ENCODE results near the gene RAET1G. TPM values are rescaled to one million over a fixed set of nuclear protein-coding genes. Genes with fewer than 3 reads are reported as not detected.

RAET1G gene
- total and polyA plus RNA-seq, 9 of the 15 experiments (the other 6 are each of a cell fraction or from before 2014, with no cell fraction given), result 0.11 TPM; not detected in 8

DNA sequence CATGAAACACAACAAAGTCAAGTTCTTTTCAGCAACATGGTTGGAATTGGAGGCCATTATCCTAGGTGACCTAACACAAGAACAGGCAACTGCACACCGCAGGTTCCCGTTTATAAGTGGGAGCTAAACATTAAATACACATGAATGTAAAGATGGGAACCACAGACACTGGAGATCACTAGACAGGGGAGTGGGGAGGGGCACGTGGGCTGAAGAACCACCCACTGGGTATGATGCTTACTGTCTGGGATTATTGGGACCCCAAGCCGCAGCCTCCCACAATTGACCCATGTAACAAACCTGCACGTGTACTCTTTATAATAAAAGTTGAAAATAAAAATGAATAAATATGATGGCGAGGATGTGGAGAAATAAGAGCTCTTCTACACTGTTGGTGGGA lies 8.6 kb upstream of the RAET1G start:
- FAIRE-seq (no peak), ATAC-seq (no peak), DNase-seq (ENCODE audit: extremely low read depth in 1 of 4, low spot score in 3 of 4) (no peak)
- in situ Hi-C loops (cut with MboI), result loop anchor here (5.0 kb wide), 1 partner anchor 881 kb away; no protein-coding TSS in a partner anchor
- Histone ChIP-seq H3K79me2 (ENCODE audit: control insufficient read depth, insufficient read depth, low read length) (no peaks in the 10 kb centered on the region), H2AFZ (ENCODE audit: low read depth, low read length) (no peak overlapping the region), H3K27ac (ENCODE audit: extremely low read depth, low read depth, low read length) (no peak overlapping the region), H3K4me1 (replicated peaks in 1 of 2; ENCODE audit: control insufficient read depth in 2 of 2, insufficient read depth in 2 of 2, low read length in 2 of 2) (no peaks in the 10 kb centered on the region), H3K9me3 (replicated peaks; ENCODE audit: control insufficient read depth, insufficient read depth, low read depth, low read length) (no peaks in the 10 kb centered on the region), H3K27me3 (ENCODE audit: control insufficient read depth in 2 of 2, insufficient read depth in 2 of 2, low read length in 2 of 2) (peaks cover 18 to 36% of the 10 kb centered on the region in 2 experiments), H3K4me3 (no peak overlapping the region), H3K9me1 (ENCODE audit: control insufficient read depth, insufficient read depth, low read length) (no peaks in the 10 kb centered on the region), H3K4me2 (ENCODE audit: insufficient read depth, low read length) (no peak overlapping the region), H4K20me1 (replicated peaks; ENCODE audit: control insufficient read depth, insufficient read depth, low read length) (no peaks in the 10 kb centered on the region), H3K9ac (ENCODE audit: insufficient read depth in 1 of 2, low read depth in 2 of 2, low read length in 2 of 2) (no peak overlapping the region), H3K36me3 (ENCODE audit: control insufficient read depth, insufficient read depth, low read length) (no peaks in the 10 kb centered on the region)
- no TSS peak for BruUV-seq (replicated peaks)
- intact Hi-C loops (cut with micrococcal nuclease), result loop anchor here (5.0 to 10.0 kb wide), 4 partner anchors 136 to 886 kb away; partner anchors contain the start of gene ULBP3
- ChIA-PET POLR2A (no interaction called here), CTCF (ENCODE audit: low intra/inter-chr PET ratio) (no interaction called here)
- WGBS (ENCODE audit: insufficient coverage, low coverage, missing lambda C conversion rate), result under 1% methylated on average over 6 of the region's 6 CpGs
- TF ChIP-seq TAF9B (IDR thresholded peaks at IDR 0.05; ENCODE audit: partially characterized antibody), result no peak
- TF ChIP-seq MTA3 (IDR thresholded peaks at IDR 0.05; ENCODE audit: borderline replicate concordance), result no peak
- no peak for TF ChIP-seq SMARCA5 (IDR thresholded peaks at IDR 0.05)
- TF ChIP-seq PTBP1 (IDR thresholded peaks at IDR 0.05; ENCODE audit: low read depth, low read length), result no peak
- no peak for TF ChIP-seq NFXL1 (CRISPR knock-in tag; IDR thresholded peaks at IDR 0.05)
- TF ChIP-seq NR0B1 (IDR thresholded peaks at IDR 0.05; ENCODE audit: partially characterized antibody), result no peak
- TF ChIP-seq ESRRA (IDR thresholded peaks at IDR 0.05; ENCODE audit: borderline replicate concordance, low read depth), result no peak
- TF ChIP-seq ZBTB8A (IDR thresholded peaks at IDR 0.05; ENCODE audit: partially characterized antibody), result no peak
